OCI-LY1 (cell line): ENCODE results near the gene PTPRD.

Source experiments
- H2AFZ ChIP-seq: fragments of 200-600 bp; sonication (generic), shearing (Covaris generic); 2 replicates; pipeline ENCODE4 v1.6.0; 2014; ENCODE audit warnings: antibody characterized with exemption, mild to moderate bottlenecking, low read length
- H3F3A ChIP-seq: fragments of 200-600 bp; sonication (generic), shearing (Covaris generic); 2 replicates; pipeline ENCODE4 v1.6.0; 2014; ENCODE audit warnings: mild to moderate bottlenecking, antibody characterized with exemption, low read length, moderate library complexity; ENCODE audit not compliant: insufficient read depth
- H3K27ac ChIP-seq: fragments of 200-600 bp; sonication (generic); 2 replicates; pipeline ENCODE4 v1.5.1; 2014; ENCODE audit warnings: low read length, mixed run types, mild to moderate bottlenecking, low read depth; ENCODE audit not compliant: poor library complexity, severe bottlenecking
- H3K27me3 ChIP-seq: fragments of 200-600 bp; sonication (generic); 2 replicates; pipeline ENCODE4 v1.6.0; 2014; ENCODE audit warnings: antibody characterized with exemption, mild to moderate bottlenecking, low read length, moderate library complexity; ENCODE audit not compliant: insufficient read depth
- H3K36me3 ChIP-seq: fragments of 200-600 bp; sonication (generic); 2 replicates; pipeline ENCODE4 v1.6.1; 2014; ENCODE audit warnings: mild to moderate bottlenecking, antibody characterized with exemption, low read length, moderate library complexity, mixed read lengths; ENCODE audit not compliant: insufficient read depth
- H3K4me1 ChIP-seq: fragments of 200-600 bp; sonication (generic); 2 replicates; pipeline ENCODE4 v1.5.1; 2014; ENCODE audit warnings: mild to moderate bottlenecking, low read length, moderate library complexity; ENCODE audit not compliant: insufficient read depth, severe bottlenecking
- H3K4me2 ChIP-seq: fragments of 200-600 bp; sonication (generic), shearing (Covaris generic); 2 replicates; pipeline ENCODE4 v1.6.1; 2014; ENCODE audit warnings: low read length
- H3K4me3 ChIP-seq: fragments of 200-600 bp; sonication (generic); 2 replicates; pipeline ENCODE4 v1.5.1; 2014; ENCODE audit warnings: low read length, low read depth, mild to moderate bottlenecking, mixed read lengths; ENCODE audit not compliant: poor library complexity, severe bottlenecking
- H3K79me2 ChIP-seq: fragments of 200-600 bp; shearing (Covaris generic); 2 replicates; pipeline ENCODE4 v1.6.1; 2016; ENCODE audit warnings: mixed run types, low read length, mixed read lengths; ENCODE audit not compliant: insufficient read depth
- H3K9ac ChIP-seq: fragments of 200-600 bp; sonication (generic), shearing (Covaris generic); 2 replicates; pipeline ENCODE4 v1.6.1; 2014; ENCODE audit warnings: mild to moderate bottlenecking, low read length, mixed read lengths
- H3K9me2 ChIP-seq: fragments of 200-600 bp; sonication (generic), shearing (Covaris generic); 2 replicates; pipeline ENCODE4 v1.6.1; 2014; ENCODE audit warnings: low read depth, mild to moderate bottlenecking, low read length, mixed read lengths
- H3K9me3 ChIP-seq: fragments of 200-600 bp; shearing (Covaris generic); 2 replicates; pipeline ENCODE4 v1.6.1; 2014; ENCODE audit warnings: low read length, mixed read lengths
- H4K20me1 ChIP-seq: fragments of 200-600 bp; sonication (generic), shearing (Covaris generic); 2 replicates; pipeline ENCODE4 v1.6.0; 2016; ENCODE audit warnings: mild to moderate bottlenecking, low read length; ENCODE audit not compliant: insufficient read depth
- EZH2 ChIP-seq: fragments of 200-600 bp; sonication (generic), shearing (Covaris generic); IDR thresholded peaks from 2 replicates; pipeline ENCODE4 v1.8.0; 2017; ENCODE audit warnings: borderline replicate concordance, mixed run types, mild to moderate bottlenecking, antibody characterized with exemption, low read length, moderate library complexity, mixed read lengths
- TF ChIP-seq, protein P1 (sequence below): fragments of 200-600 bp; sonication (generic), shearing (Covaris generic); IDR thresholded peaks from 2 replicates; pipeline ENCODE4 v1.5.1; 2017; ENCODE audit warnings: mild to moderate bottlenecking, antibody characterized with exemption, low read length, moderate library complexity, mixed read lengths

The PTPRD gene

DNA sequence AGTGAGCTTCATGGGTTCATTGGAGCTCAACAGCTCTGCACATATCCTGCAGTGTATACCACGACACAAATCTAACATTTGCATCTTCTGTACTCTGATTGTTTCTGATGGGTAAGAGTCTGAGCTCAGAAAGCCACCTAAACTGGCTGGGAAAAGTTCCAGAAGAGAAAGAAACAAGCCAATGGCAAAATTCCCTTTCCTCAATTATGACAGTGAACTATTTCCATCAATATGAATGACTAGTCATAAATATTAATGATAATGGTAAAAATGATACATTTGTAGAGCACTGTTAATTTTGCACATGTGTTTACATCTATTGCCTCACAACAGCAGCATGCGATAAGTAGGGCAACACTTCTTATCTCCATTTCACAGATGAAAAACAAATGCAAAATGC lies 1711.7 kb downstream of the PTPRD start:
- H3K9me3 ChIP-seq, result no peaks in the 10 kb centered on the region
- no peaks in the 10 kb centered on the region for H4K20me1 ChIP-seq
- no peaks in the 10 kb centered on the region for H3K4me1 ChIP-seq
- no peaks in the 10 kb centered on the region for H3K36me3 ChIP-seq
- no peaks in the 10 kb centered on the region for H3F3A ChIP-seq
- H3K4me3 ChIP-seq, result no peak overlapping the region
- H2AFZ ChIP-seq, result no peak overlapping the region
- H3K27me3 ChIP-seq, result no peaks in the 10 kb centered on the region
- H3K79me2 ChIP-seq, result no peaks in the 10 kb centered on the region
- no peak overlapping the region for H3K9ac ChIP-seq
- TF ChIP-seq, protein P1, sequence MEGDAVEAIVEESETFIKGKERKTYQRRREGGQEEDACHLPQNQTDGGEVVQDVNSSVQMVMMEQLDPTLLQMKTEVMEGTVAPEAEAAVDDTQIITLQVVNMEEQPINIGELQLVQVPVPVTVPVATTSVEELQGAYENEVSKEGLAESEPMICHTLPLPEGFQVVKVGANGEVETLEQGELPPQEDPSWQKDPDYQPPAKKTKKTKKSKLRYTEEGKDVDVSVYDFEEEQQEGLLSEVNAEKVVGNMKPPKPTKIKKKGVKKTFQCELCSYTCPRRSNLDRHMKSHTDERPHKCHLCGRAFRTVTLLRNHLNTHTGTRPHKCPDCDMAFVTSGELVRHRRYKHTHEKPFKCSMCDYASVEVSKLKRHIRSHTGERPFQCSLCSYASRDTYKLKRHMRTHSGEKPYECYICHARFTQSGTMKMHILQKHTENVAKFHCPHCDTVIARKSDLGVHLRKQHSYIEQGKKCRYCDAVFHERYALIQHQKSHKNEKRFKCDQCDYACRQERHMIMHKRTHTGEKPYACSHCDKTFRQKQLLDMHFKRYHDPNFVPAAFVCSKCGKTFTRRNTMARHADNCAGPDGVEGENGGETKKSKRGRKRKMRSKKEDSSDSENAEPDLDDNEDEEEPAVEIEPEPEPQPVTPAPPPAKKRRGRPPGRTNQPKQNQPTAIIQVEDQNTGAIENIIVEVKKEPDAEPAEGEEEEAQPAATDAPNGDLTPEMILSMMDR, result no peak
- TF ChIP-seq EZH2, result no peak
- H3K9me2 ChIP-seq, result no peaks in the 10 kb centered on the region
- H3K27ac ChIP-seq, result no peak overlapping the region
- H3K4me2 ChIP-seq, result no peak overlapping the region

DNA sequence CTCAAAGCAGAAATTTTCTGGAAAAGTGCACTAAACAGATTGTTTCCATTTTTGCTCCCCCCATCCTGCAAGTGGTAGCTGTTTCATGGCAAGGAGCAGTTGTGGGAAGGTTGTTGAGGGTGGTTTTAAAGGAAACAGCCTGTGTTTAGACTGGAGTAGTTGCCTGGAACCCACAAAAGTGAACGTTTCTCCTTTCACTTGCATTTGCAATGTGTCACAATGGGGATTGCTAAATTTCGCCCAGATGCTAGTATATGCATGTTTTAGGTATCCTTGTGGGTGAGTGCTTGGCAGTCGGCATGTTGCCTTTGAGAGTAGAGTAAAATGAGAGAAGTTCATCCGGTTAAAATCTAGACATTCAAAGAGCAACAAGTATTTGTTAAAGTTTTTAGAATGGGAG lies 1713.3 kb downstream of the PTPRD start:
- H3K4me2 ChIP-seq, result no peak overlapping the region
- H3K9me3 ChIP-seq, result no peaks in the 10 kb centered on the region
- H3K27ac ChIP-seq, result no peak overlapping the region
- TF ChIP-seq EZH2, result no peak
- TF ChIP-seq, protein P1, result no peak
- H4K20me1 ChIP-seq, result no peaks in the 10 kb centered on the region
- no peaks in the 10 kb centered on the region for H3F3A ChIP-seq
- H3K4me1 ChIP-seq, result no peaks in the 10 kb centered on the region
- H3K27me3 ChIP-seq, result no peaks in the 10 kb centered on the region
- no peaks in the 10 kb centered on the region for H3K79me2 ChIP-seq
- H3K9me2 ChIP-seq, result no peaks in the 10 kb centered on the region
- H2AFZ ChIP-seq, result no peak overlapping the region
- no peak overlapping the region for H3K4me3 ChIP-seq
- H3K36me3 ChIP-seq, result no peaks in the 10 kb centered on the region
- no peak overlapping the region for H3K9ac ChIP-seq

- Histone ChIP-seq H3K36me3 (no peaks in the 10 kb centered on the region), H3K79me2 (no peaks in the 10 kb centered on the region), H3K9me3 (no peaks in the 10 kb centered on the region), H3K27me3 (no peaks in the 10 kb centered on the region), H2AFZ (no peak overlapping the region), H3K9ac (no peak overlapping the region), H3F3A (no peaks in the 10 kb centered on the region), H3K4me2 (no peak overlapping the region), H3K27ac (no peak overlapping the region), H4K20me1 (no peaks in the 10 kb centered on the region), H3K4me3 (no peak overlapping the region), H3K9me2 (no peaks in the 10 kb centered on the region), H3K4me1 (no peaks in the 10 kb centered on the region)
- TF ChIP-seq EZH2, result no peak
- TF ChIP-seq, protein P1, result peak; percentile 60
Measured at GRCh38 chr9:8895861-8896224, 1717.0 kb downstream of the PTPRD start.
